OCI-LY7 (cell line): ENCODE results near the gene CHMP4B. TPM values are rescaled to one million over a fixed set of nuclear protein-coding genes. Genes with fewer than 3 reads are reported as not detected.

Experiments
- BruUV-seq: library from RNA; stranded (reverse); fragments of 400-500 nt; replicated peaks from 2 replicates; lab custom pipeline; 2021; lab: Mats Ljungman, UMichigan
- CTCF ChIA-PET: fragments of 300-600 bp; sonication (Branson Sonifier 250); formaldehyde crosslinking; loops from one replicate; lab custom pipeline; 2022; ENCODE audit warnings: antibody characterized with exemption; ENCODE audit not compliant: unreplicated experiment; lab: Charles Lee
- POLR2A ChIA-PET: fragments of 300-600 bp; sonication (Branson Sonifier 250); formaldehyde crosslinking; loops from one replicate; lab custom pipeline; 2022; ENCODE audit warnings: antibody characterized with exemption; lab: Charles Lee
- DNase-seq: peaks from one replicate; pipeline ENCODE4 v3.0.0-alpha.2; 2015; ENCODE audit warnings: low spot score
- H2AFZ ChIP-seq: fragments of 200-600 bp; sonication (generic), shearing (Covaris generic); 2 replicates; pipeline ENCODE4 v1.6.1; 2014; ENCODE audit warnings: mild to moderate bottlenecking, antibody characterized with exemption, low read length, moderate library complexity
- H3K27ac ChIP-seq: fragments of 200-600 bp; sonication (generic); 2 replicates; pipeline ENCODE4 v1.5.1; 2014; ENCODE audit warnings: mixed run types, low read depth, mild to moderate bottlenecking, moderate library complexity, low read length, inconsistent platforms; ENCODE audit not compliant: poor library complexity, severe bottlenecking
- H3K36me3 ChIP-seq: fragments of 200-600 bp; sonication (generic); 2 replicates; pipeline ENCODE4 v1.6.1; 2014; ENCODE audit warnings: mild to moderate bottlenecking, antibody characterized with exemption, low read length, moderate library complexity, mixed read lengths; ENCODE audit not compliant: insufficient read depth
- H3K4me1 ChIP-seq: fragments of 200-600 bp; sonication (generic); 2 replicates; pipeline ENCODE4 v1.5.1; 2014; ENCODE audit warnings: mild to moderate bottlenecking, low read length; ENCODE audit not compliant: insufficient read depth, poor library complexity, severe bottlenecking
- H3K4me2 ChIP-seq: fragments of 200-600 bp; sonication (generic); 2 replicates; pipeline ENCODE4 v1.6.1; 2014; ENCODE audit warnings: mild to moderate bottlenecking, low read length
- H3K4me3 ChIP-seq: fragments of 200-600 bp; sonication (generic); 2 replicates; pipeline ENCODE4 v1.5.1; 2014; ENCODE audit warnings: mild to moderate bottlenecking, low read depth, low read length; ENCODE audit not compliant: poor library complexity, severe bottlenecking
- H3K79me2 ChIP-seq: fragments of 200-600 bp; sonication (generic); 2 replicates; pipeline ENCODE4 v1.6.1; 2016; ENCODE audit warnings: low read depth, mild to moderate bottlenecking, low read length, moderate library complexity, mixed read lengths; ENCODE audit not compliant: insufficient read depth
- H3K9me2 ChIP-seq: fragments of 200-600 bp; sonication (generic); 2 replicates; pipeline ENCODE4 v1.6.1; 2016; ENCODE audit warnings: mild to moderate bottlenecking, low read length, mixed read lengths; ENCODE audit not compliant: insufficient read depth
- H3K9me3 ChIP-seq: fragments of 200-600 bp; sonication (generic); 2 replicates; pipeline ENCODE4 v1.6.1; 2014; ENCODE audit warnings: mild to moderate bottlenecking, mixed run types, low read length, mixed read lengths
- H4K20me1 ChIP-seq: fragments of 200-600 bp; sonication (generic); 2 replicates; pipeline ENCODE4 v1.6.1; 2014; ENCODE audit warnings: mild to moderate bottlenecking, antibody characterized with exemption, low read length, moderate library complexity, mixed read lengths; ENCODE audit not compliant: insufficient read depth
- CTCF ChIP-seq: fragments of 200-600 bp; sonication (generic); conservative IDR thresholded peaks from 2 replicates; pipeline ENCODE4 v1.5.1; 2014; ENCODE audit warnings: mild to moderate bottlenecking, antibody characterized with exemption, low read length, moderate library complexity, mixed read lengths
- EZH2phosphoT487 ChIP-seq: fragments of 200-600 bp; sonication (generic); IDR thresholded peaks from 2 replicates; pipeline ENCODE4 v1.6.1; 2018; ENCODE audit warnings: low read depth, borderline replicate concordance, mild to moderate bottlenecking, mixed run types, antibody characterized with exemption, low read length, moderate library complexity, mixed read lengths
- intact Hi-C: fragments of 100-400 bp; cut with micrococcal nuclease; formaldehyde crosslinking; loops from one replicate; pipeline ENCODE4 v1.10.0; 2022; ENCODE audit not compliant: unreplicated experiment
- total RNA-seq, 2 experiments: library from RNA; depleted of rRNA in 1 of 2; stranded (reverse); fragments of >200 nt in 1 of 2; shearing (Covaris generic) in 1 of 2; gene quantifications; 2 replicates each; pipeline ENCODE4 v1.2.3, GENCODE V29; 2014 to 2022

The CHMP4B gene
- total RNA-seq, 2 experiments from 2014 or later: 32.4 to 84.2 TPM

GRCh38 chr20:33850159-33850558 lies 39.0 kb downstream of the CHMP4B start:
- Histone ChIP-seq H3K4me1 (peaks cover 4% of the 10 kb centered on the region), H4K20me1 (no peaks in the 10 kb centered on the region), H3K79me2 (peaks cover 29% of the 10 kb centered on the region), H3K9me3 (no peaks in the 10 kb centered on the region), H3K4me3 (no peak overlapping the region), H3K4me2 (no peak overlapping the region), H2AFZ (no peak overlapping the region), H3K36me3 (peaks cover 65% of the 10 kb centered on the region), H3K27ac (no peak overlapping the region), H3K9me2 (no peaks in the 10 kb centered on the region)
- ChIA-PET POLR2A (interaction anchor here (1.7 kb wide), 1 partner anchor 36 kb away, joined by 3 read pairs; no protein-coding TSS in a partner anchor), CTCF (no interaction called here)
- DNase-seq: no peak
- TF ChIP-seq EZH2phosphoT487 (no peak), CTCF (no peak)
- BruUV-seq: no TSS peak
- intact Hi-C loops: no loop called here

- Histone ChIP-seq H2AFZ (no peak overlapping the region), H3K4me2 (no peak overlapping the region), H3K9me3 (no peaks in the 10 kb centered on the region), H3K36me3 (peaks cover 82% of the 10 kb centered on the region), H3K9me2 (no peaks in the 10 kb centered on the region), H3K4me3 (no peak overlapping the region), H4K20me1 (no peaks in the 10 kb centered on the region), H3K4me1 (no peaks in the 10 kb centered on the region), H3K79me2 (peaks cover 18% of the 10 kb centered on the region; the same call in 1 of the 2 replicates), H3K27ac (no peak overlapping the region)
- intact Hi-C loops: no loop called here
- no TSS peak for BruUV-seq
- CTCF ChIA-PET: no interaction called here
- TF ChIP-seq EZH2phosphoT487: no peak
- no peak for TF ChIP-seq CTCF
- DNase-seq: no peak
- POLR2A ChIA-PET: no interaction called here
Observed at GRCh38 chr20:33851842-33852466, 40.8 kb downstream of the CHMP4B start.
